HepG2 (cell line): ENCODE measurements around the gene DNAJB6. TPM values are rescaled to one million over a fixed set of nuclear protein-coding genes. Genes with fewer than 3 reads are reported as not detected.

Experiments used
- ATAC-seq: fragments of 200-7000 bp; cut with Tn5 transposase; 3 replicates; pipeline ENCODE4 v1.9.1; 2020; ENCODE audit warnings: mild to moderate bottlenecking, moderate library complexity
- BruUV-seq: library from RNA; stranded (reverse); fragments of 400-500 nt; replicated peaks from 2 replicates; lab custom pipeline; 2021; lab: Mats Ljungman, UMichigan
- CTCF ChIA-PET: fragments of 300-600 bp; formaldehyde crosslinking; extraction: SDS; loops from one replicate; lab custom pipeline; 2021; ENCODE audit warnings: low total read pairs, inconsistent platforms, low intra/inter-chr PET ratio; lab: Yijun Ruan, JAX
- POLR2A ChIA-PET: fragments of 350-600 bp; sonication (Branson Sonifier 250); formaldehyde crosslinking; loops from one replicate; lab custom pipeline; 2020; ENCODE audit warnings: antibody characterized with exemption, inconsistent platforms; lab: Yijun Ruan, JAX
- DNase-seq: peaks from one replicate; pipeline ENCODE4 v3.0.0-alpha.2; 2015; ENCODE audit warnings: low spot score
- FAIRE-seq: peaks from 3 replicates; lab custom pipeline; 2011; peaks lifted over from hg19 to GRCh38; lab: Jason Lieb, UNC
- H2AFZ ChIP-seq: one replicate; pipeline ENCODE4 v1.6.1; 2011; ENCODE audit warnings: low read length, inconsistent platforms
- H3K27ac ChIP-seq: fragments of 300-600 bp; 3 replicates; pipeline ENCODE4 v1.8.0; 2011; ENCODE audit warnings: mixed run types, mild to moderate bottlenecking, mixed read lengths, low read length, inconsistent platforms; ENCODE audit not compliant: insufficient read depth; ENCODE audit errors: extremely low read length
- H3K27me3 ChIP-seq, 2 experiments: fragments of 200-600 bp in 1 of 2; 2 replicates in 1 of 2; 3 replicates in 1 of 2; pipeline versions ENCODE4 v1.6.0 to v1.8.0; 2011; ENCODE audit warnings: low read length in 2 of 2, mild to moderate bottlenecking in 2 of 2, moderate library complexity in 2 of 2, inconsistent platforms in 1 of 2; ENCODE audit not compliant: insufficient read depth in 2 of 2, control insufficient read depth in 1 of 2
- H3K36me3 ChIP-seq, 2 experiments: fragments of 200-600 bp in 1 of 2; replicated peaks in 1 of 2; 2 replicates in 1 of 2; 3 replicates in 1 of 2; pipeline versions ENCODE4 v1.5.1 to v1.8.0; 2011; ENCODE audit warnings: low read length in 2 of 2, inconsistent platforms in 1 of 2; ENCODE audit not compliant: insufficient read depth in 2 of 2, control insufficient read depth in 1 of 2
- H3K4me1 ChIP-seq: 2 replicates; pipeline ENCODE4 v1.5.1; 2012; ENCODE audit warnings: low read length, inconsistent platforms; ENCODE audit not compliant: insufficient read depth
- H3K4me2 ChIP-seq: 2 replicates; pipeline ENCODE4 v1.6.0; 2011; ENCODE audit warnings: low read depth, low read length, inconsistent platforms
- H3K4me3 ChIP-seq, 3 experiments: fragments of 200-600 bp in 1 of 3; sonication (generic), shearing (Covaris generic) in 1 of 3; replicated peaks in 1 of 3; 2 replicates each; pipeline ENCODE4 v1.5.1; 2011 to 2016; ENCODE audit warnings: low read length in 3 of 3, inconsistent platforms in 2 of 3, low read depth in 2 of 3, mild to moderate bottlenecking in 2 of 3, control low read depth in 1 of 3, mixed read lengths in 1 of 3; ENCODE audit not compliant: insufficient read depth in 1 of 3
- H3K79me2 ChIP-seq: one replicate; pipeline ENCODE4 v1.6.1; 2011; ENCODE audit warnings: low read length, inconsistent platforms; ENCODE audit not compliant: insufficient read depth
- H3K9ac ChIP-seq: 2 replicates; pipeline ENCODE4 v1.6.0; 2011; ENCODE audit warnings: mild to moderate bottlenecking, low read depth, low read length, inconsistent platforms; ENCODE audit not compliant: insufficient read depth
- H3K9me3 ChIP-seq: 2 replicates; pipeline ENCODE4 v1.5.1; 2012; ENCODE audit warnings: mild to moderate bottlenecking, low read length
- H4K20me1 ChIP-seq: 2 replicates; pipeline ENCODE4 v1.6.0; 2011; ENCODE audit warnings: inconsistent platforms, mild to moderate bottlenecking, low read length, moderate library complexity; ENCODE audit not compliant: insufficient read depth
- CHCHD3 ChIP-seq: sonication (generic); formaldehyde crosslinking; IDR thresholded peaks from 2 replicates; pipeline ENCODE4 v1.8.0; 2022; ENCODE audit warnings: mild to moderate bottlenecking, missing genetic modification reagents, moderate library complexity
- HNRNPL ChIP-seq: fragments of 200-400 bp; formaldehyde crosslinking; IDR thresholded peaks from 2 replicates; pipeline ENCODE4 v1.6.1; 2017; ENCODE audit warnings: mild to moderate bottlenecking, low read depth, low read length
- POLR2AphosphoS5 ChIP-seq: IDR thresholded peaks from 2 replicates; pipeline ENCODE4 v1.6.1; 2012; ENCODE audit warnings: low read depth, low read length
- SSRP1 ChIP-seq: IDR thresholded peaks from 2 replicates; pipeline ENCODE4 v1.6.1; 2016; ENCODE audit warnings: control low read depth
- ZFP90 ChIP-seq: sonication (generic); formaldehyde crosslinking; IDR thresholded peaks from 2 replicates; pipeline ENCODE4 v1.8.0; 2022; ENCODE audit warnings: missing genetic modification reagents, mild to moderate bottlenecking, inconsistent platforms, borderline replicate concordance
- ZNF337 ChIP-seq: sonication (generic); formaldehyde crosslinking; IDR thresholded peaks from 2 replicates; pipeline ENCODE4 v1.5.1; 2020; ENCODE audit warnings: missing genetic modification reagents, low read depth, mild to moderate bottlenecking, borderline replicate concordance
- ZNF574 ChIP-seq: sonication (generic); formaldehyde crosslinking; IDR thresholded peaks from 2 replicates; pipeline ENCODE4 v1.4.0; 2020; ENCODE audit warnings: missing genetic modification reagents
- ZNF724P ChIP-seq: sonication (generic); formaldehyde crosslinking; IDR thresholded peaks from 2 replicates; pipeline ENCODE4 v1.8.0; 2022; ENCODE audit warnings: missing genetic modification reagents, borderline replicate concordance
- ZNF83 ChIP-seq: sonication (generic); formaldehyde crosslinking; IDR thresholded peaks from 2 replicates; pipeline ENCODE4 v1.4.0; 2020; ENCODE audit warnings: missing genetic modification reagents, mild to moderate bottlenecking, borderline replicate concordance
- ZZZ3 ChIP-seq: sonication (generic); formaldehyde crosslinking; IDR thresholded peaks from 2 replicates; pipeline ENCODE4 v1.4.0; 2020; ENCODE audit warnings: missing genetic modification reagents, mild to moderate bottlenecking, borderline replicate concordance
- WGBS: methylation state at CpG from one replicate; pipeline ENCODE4 v1.1.6; 2017; ENCODE audit warnings: low lambda C conversion rate; 5-methylcytosine and 5-hydroxymethylcytosine counted together
- in situ Hi-C: cut with HindIII; loops from 2 replicates; pipeline ENCODE4 v1.10.0; 2017; ENCODE audit warnings: low pct_unique_long_range_greater_than_20kb; ENCODE audit not compliant: extremely low pct_ligation_motif_present
- intact Hi-C: fragments of 100-400 bp; cut with micrococcal nuclease; formaldehyde crosslinking; loops from one replicate; pipeline ENCODE4 v1.10.0; 2022; ENCODE audit not compliant: unreplicated experiment
- polyA plus RNA-seq, 8 experiments: library from polyadenylated mRNA; depleted of rRNA in 3 of 8; stranded (reverse) in 7 of 8; unstranded in 1 of 8; fragments of >200 nt; fragmentation: Illumina TruSeq in 4 of 8; extraction: Trizol in 4 of 8; gene quantifications; 2 replicates each; pipeline versions ENCODE4 v1.2.1 to v1.2.3, GENCODE V29; 2011 to 2016; ENCODE audit warnings: low read depth in 4 of 8, missing spikeins in 1 of 8, mixed read lengths in 1 of 8; ENCODE audit not compliant: insufficient read depth in 1 of 8
- total RNA-seq, 5 experiments: library from RNA; depleted of rRNA; stranded (reverse); fragments of >200 nt; fragmentation: Illumina TruSeq; extraction: Trizol; gene quantifications; 2 replicates each; pipeline ENCODE4 v1.2.3, GENCODE V29; 2016; ENCODE audit warnings: low read depth in 1 of 5
- TF ChIP-seq, protein P1 (sequence below): sonication (generic); formaldehyde crosslinking; IDR thresholded peaks from 2 replicates; pipeline ENCODE4 v1.5.0; 2020; ENCODE audit warnings: mild to moderate bottlenecking, missing genetic modification reagents, borderline replicate concordance

DNAJB6 gene
- total and polyA plus RNA-seq, 2 of the 13 experiments (the other 11 are each of a cell fraction or from before 2014, with no cell fraction given): 29.9 to 53.9 TPM

GRCh38 chr7:157444011-157444842 is 107.4 kb downstream of the DNAJB6 start:
- DNase-seq: no peak
- H3K36me3 ChIP-seq: no peaks in the 10 kb centered on the region
- no peak overlapping the region for H3K4me2 ChIP-seq
- ChIA-PET CTCF (no interaction called here), POLR2A (no interaction called here)
- no peaks in the 10 kb centered on the region for H4K20me1 ChIP-seq
- ATAC-seq: no peak
- no TSS peak for BruUV-seq
- H3K79me2 ChIP-seq: no peaks in the 10 kb centered on the region
- no peak overlapping the region for H3K27ac ChIP-seq
- TF ChIP-seq POLR2AphosphoS5: no peak
- no peak for TF ChIP-seq ZNF724P (CRISPR knock-in tag)
- TF ChIP-seq HNRNPL: no peak
- no peak for TF ChIP-seq ZNF337 (CRISPR knock-in tag)
- no peak for TF ChIP-seq ZFP90 (CRISPR knock-in tag)
- TF ChIP-seq CHCHD3 (CRISPR knock-in tag): no peak
- TF ChIP-seq, protein P1, sequence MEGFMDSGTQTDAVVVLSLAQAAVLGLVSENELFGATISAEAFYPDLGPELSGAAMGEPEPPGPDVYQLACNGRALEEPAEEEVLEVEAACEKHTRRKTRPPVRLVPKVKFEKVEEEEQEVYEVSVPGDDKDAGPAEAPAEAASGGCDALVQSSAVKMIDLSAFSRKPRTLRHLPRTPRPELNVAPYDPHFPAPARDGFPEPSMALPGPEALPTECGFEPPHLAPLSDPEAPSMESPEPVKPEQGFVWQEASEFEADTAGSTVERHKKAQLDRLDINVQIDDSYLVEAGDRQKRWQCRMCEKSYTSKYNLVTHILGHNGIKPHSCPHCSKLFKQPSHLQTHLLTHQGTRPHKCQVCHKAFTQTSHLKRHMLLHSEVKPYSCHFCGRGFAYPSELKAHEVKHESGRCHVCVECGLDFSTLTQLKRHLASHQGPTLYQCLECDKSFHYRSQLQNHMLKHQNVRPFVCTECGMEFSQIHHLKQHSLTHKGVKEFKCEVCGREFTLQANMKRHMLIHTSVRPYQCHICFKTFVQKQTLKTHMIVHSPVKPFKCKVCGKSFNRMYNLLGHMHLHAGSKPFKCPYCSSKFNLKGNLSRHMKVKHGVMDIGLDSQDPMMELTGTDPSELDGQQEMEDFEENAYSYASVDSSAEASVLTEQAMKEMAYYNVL (CRISPR knock-in tag): no peak
- TF ChIP-seq ZNF83: no peak
- no peak for TF ChIP-seq SSRP1 (CRISPR knock-in tag)
- TF ChIP-seq ZZZ3: no peak
- no peak for TF ChIP-seq ZNF574 (CRISPR knock-in tag)
- H2AFZ ChIP-seq: no peak overlapping the region
- FAIRE-seq: no peak
- WGBS: 49% methylated on average over 12 of the region's 27 CpGs
- H3K9ac ChIP-seq: no peak overlapping the region
- in situ Hi-C loops (no loop called here), intact Hi-C loops (no loop called here)
- H3K4me1 ChIP-seq: no peaks in the 10 kb centered on the region
- H3K9me3 ChIP-seq: no peaks in the 10 kb centered on the region
- H3K4me3 ChIP-seq: no peak overlapping the region
- H3K27me3 ChIP-seq: peaks cover 2 to 36% of the 10 kb centered on the region in 2 experiments; a peak in 4 of 5 replicates
